Prostate gland (tissue), 2 donors: ENCODE results near the gene XIST. TPM values are rescaled to one million over a fixed set of nuclear protein-coding genes. Genes with fewer than 3 reads are reported as not detected.
"Not testable (repeated sequence)": the region's sequence is repeated elsewhere in the genome, so short reads cannot be mapped to it uniquely, and the experiment has no call there.

Experiments used
- DNase-seq: peaks from one replicate; pipeline ENCODE4 v3.0.0-alpha.2; 2019; ENCODE audit warnings: low spot score
- H3K27ac ChIP-seq, 2 donors: fragments of 200-600 bp; sonication (generic); 2 replicates each; pipeline ENCODE4 v1.5.1; 2017 to 2019
- H3K27me3 ChIP-seq: fragments of 200-600 bp; sonication (generic); replicated peaks from 2 replicates; pipeline ENCODE4 v1.5.1; 2019; ENCODE audit not compliant: insufficient read depth
- H3K36me3 ChIP-seq, 2 donors: fragments of 200-600 bp; sonication (generic); 1 replicate in 1 of 2; 2 replicates in 1 of 2; pipeline versions ENCODE4 v1.5.1 to v1.8.1; 2017 to 2019
- H3K4me1 ChIP-seq: fragments of 200-600 bp; sonication (generic); replicated peaks from 2 replicates; pipeline ENCODE4 v1.5.1; 2019
- H3K4me3 ChIP-seq, 2 donors: fragments of 200-600 bp; sonication (generic); 2 replicates each; pipeline ENCODE4 v1.5.1; 2017 to 2019
- H3K9me3 ChIP-seq: fragments of 200-600 bp; sonication (generic); 2 replicates; pipeline ENCODE4 v1.5.1; 2017
- CTCF ChIP-seq, 4 experiments: fragments of 200-600 bp in 2 of 4; fragments of 450-650 bp in 2 of 4; sonication (generic) in 2 of 4; IDR thresholded peaks; 1 replicate in 3 of 4; 2 replicates in 1 of 4; pipeline ENCODE4 v1.5.1; 2016 to 2019; ENCODE audit warnings: antibody characterized with exemption in 4 of 4, mild to moderate bottlenecking in 2 of 4, moderate library complexity in 2 of 4
- POLR2A ChIP-seq: fragments of 450-650 bp; IDR thresholded peaks from one replicate; pipeline ENCODE4 v1.6.1; 2016; ENCODE audit warnings: antibody characterized with exemption, mild to moderate bottlenecking
- POLR2AphosphoS5 ChIP-seq: sonication (generic); formaldehyde crosslinking; IDR thresholded peaks from one replicate; pipeline ENCODE4 v1.6.1; 2017; ENCODE audit warnings: antibody characterized with exemption
- WGBS: methylation state at CpG from one replicate; pipeline ENCODE4 v1.1.5; 2018; 5-methylcytosine and 5-hydroxymethylcytosine counted together
- intact Hi-C: fragments of 100-400 bp; cut with DNase I; formaldehyde crosslinking; loops from one replicate; pipeline ENCODE4 v1.14.2; 2022
- total RNA-seq, 2 donors: library from RNA; depleted of rRNA; stranded (reverse); fragments of >200 nt; gene quantifications; one replicate each; pipeline ENCODE4 v1.1.0, GENCODE V29; 2016

Gene XIST
- total RNA-seq, 2 donors from 2014 or later = 0.09 to 3.6 TPM

GRCh38 chrX:73822775-73823174 is 29.7 kb downstream of the XIST start:
- intact Hi-C loops = no loop called here
- DNase-seq = no peak
- H3K27ac ChIP-seq = no peak overlapping the region
- no peak overlapping the region for H3K4me3 ChIP-seq
- H3K36me3 ChIP-seq = no peaks in the 10 kb centered on the region
- no peak for TF ChIP-seq POLR2AphosphoS5
- WGBS = 41% methylated on average over 4 of the region's 4 CpGs
- H3K27me3 ChIP-seq = no peaks in the 10 kb centered on the region
- no peaks in the 10 kb centered on the region for H3K9me3 ChIP-seq
- H3K4me1 ChIP-seq = no peaks in the 10 kb centered on the region

- no peaks in the 10 kb centered on the region for H3K27me3 ChIP-seq
- intact Hi-C loops = no loop called here
- no peak overlapping the region for H3K4me3 ChIP-seq
- no peaks in the 10 kb centered on the region for H3K9me3 ChIP-seq
- no peak for DNase-seq
- H3K27ac ChIP-seq = no peak overlapping the region
- H3K4me1 ChIP-seq = no peaks in the 10 kb centered on the region
- no peaks in the 10 kb centered on the region for H3K36me3 ChIP-seq
- WGBS = 84% methylated on average over 4 of the region's 4 CpGs
- no peak for TF ChIP-seq POLR2AphosphoS5
- TF ChIP-seq POLR2A = no peak
- no peak for TF ChIP-seq CTCF (IDR thresholded peaks at IDR 0.05)
Measured at GRCh38 chrX:73821921-73822559, 30.5 kb downstream of the XIST start.

GRCh38 chrX:73819864-73820558 is 32.5 kb downstream of the XIST start:
- H3K27me3 ChIP-seq, H3K36me3 ChIP-seq, H3K4me3 ChIP-seq, H3K27ac ChIP-seq, DNase-seq, intact Hi-C loops, H3K9me3 ChIP-seq, H3K4me1 ChIP-seq: not testable (repeated sequence)
- WGBS = 98% methylated on average over 9 of the region's 10 CpGs

- DNase-seq = no peak
- 88% methylated on average over 3 of the region's 3 CpGs for WGBS
Measured at GRCh38 chrX:73818200-73819116, 34.1 kb downstream of the XIST start.

GRCh38 chrX:73817393-73818199 is 34.9 kb downstream of the XIST start:
- H3K36me3 ChIP-seq = no peaks in the 10 kb centered on the region
- H3K4me1 ChIP-seq = no peaks in the 10 kb centered on the region
- no peak overlapping the region for H3K4me3 ChIP-seq
- no peaks in the 10 kb centered on the region for H3K27me3 ChIP-seq
- no peak overlapping the region for H3K27ac ChIP-seq
- WGBS = 78% methylated on average over 6 of the region's 6 CpGs
- no peaks in the 10 kb centered on the region for H3K9me3 ChIP-seq
- no peak for DNase-seq
- intact Hi-C loops = no loop called here
- TF ChIP-seq POLR2AphosphoS5 = no peak
- TF ChIP-seq CTCF (IDR thresholded peaks at IDR 0.05) = no peak
- no peak for TF ChIP-seq POLR2A

More at GRCh38 chrX:73818200-73819116, 34.1 kb downstream of the XIST start:
- no peaks in the 10 kb centered on the region for H3K4me1 ChIP-seq
- intact Hi-C loops = no loop called here
- H3K36me3 ChIP-seq = no peaks in the 10 kb centered on the region
- no peaks in the 10 kb centered on the region for H3K27me3 ChIP-seq
- no peak overlapping the region for H3K27ac ChIP-seq
- no peak for TF ChIP-seq CTCF (IDR thresholded peaks at IDR 0.05)
- H3K9me3 ChIP-seq = no peaks in the 10 kb centered on the region
- no peak overlapping the region for H3K4me3 ChIP-seq
